ENCODE data around the gene E2F7.

E2F7 gene

GRCh38 chr12:77070382-77070781 lies 5.0 kb upstream of the E2F7 start:
- DNase-seq (ENCODE audit: low read depth in 2 of 2, low spot score in 1 of 2) = no peak

- no peak for DNase-seq (ENCODE audit: low read depth in 2 of 2, low spot score in 1 of 2)
Measured at GRCh38 chr12:77064896-77065360, 441 bp downstream of the E2F7 start.

DNA sequence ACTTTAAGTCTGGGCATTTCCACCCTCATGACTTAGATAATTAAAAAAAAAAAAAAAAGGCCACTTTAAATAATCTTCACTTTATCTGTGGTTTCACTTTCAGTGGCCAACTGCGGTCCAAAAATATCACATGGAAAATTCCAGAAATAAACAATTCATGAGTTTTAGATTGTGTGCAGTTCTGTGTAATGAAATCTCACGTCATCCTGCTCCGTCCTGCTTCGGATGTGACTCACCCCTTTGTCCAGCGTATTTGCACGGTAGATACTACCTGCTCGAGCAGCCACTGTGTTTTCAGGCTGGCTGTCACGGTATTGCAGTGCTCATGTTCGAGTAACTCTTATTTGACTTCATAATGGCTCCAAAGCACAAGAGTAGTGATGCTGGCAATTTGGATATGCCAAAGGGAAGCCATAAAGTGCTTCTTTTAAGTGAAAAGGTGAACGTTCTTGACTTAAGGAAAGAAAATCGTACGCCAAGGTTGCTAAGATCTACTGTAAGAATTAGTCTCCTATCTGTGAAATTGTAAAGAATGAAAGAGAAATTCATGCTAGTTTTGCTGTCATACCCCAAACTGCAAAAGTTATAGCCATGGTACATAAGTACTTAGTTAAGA lies 2.4 kb downstream of the E2F7 start:
- no peak for DNase-seq (ENCODE audit: low read depth in 2 of 2, low spot score in 1 of 2)

GRCh38 chr12:77062396-77062795 lies 3.0 kb downstream of the E2F7 start:
- DNase-seq (ENCODE audit: low read depth in 2 of 2, low spot score in 1 of 2) = no peak

DNA sequence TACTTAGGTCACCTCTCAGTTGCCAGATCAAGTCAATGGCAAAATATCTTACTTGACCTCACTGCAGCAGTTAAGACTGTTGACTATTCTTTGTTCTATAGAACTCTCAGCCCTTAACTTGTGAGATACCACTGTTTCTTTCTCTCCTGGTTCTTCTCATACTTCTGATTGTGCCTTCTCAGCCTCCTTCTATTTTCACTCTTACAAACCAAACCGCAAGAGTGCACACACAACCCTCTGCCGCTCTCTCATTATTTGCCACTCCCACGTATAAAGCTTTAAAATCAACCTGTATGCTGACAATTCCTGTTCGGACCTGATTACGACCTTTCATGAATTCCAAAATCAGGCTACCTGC lies 4.5 kb downstream of the E2F7 start:
- no peak for DNase-seq (ENCODE audit: low read depth in 2 of 2, low spot score in 1 of 2)

- DNase-seq (ENCODE audit: low read depth in 2 of 2, low spot score in 1 of 2) = no peak
Measured at GRCh38 chr12:77060136-77060882, 5.1 kb downstream of the E2F7 start.

DNA sequence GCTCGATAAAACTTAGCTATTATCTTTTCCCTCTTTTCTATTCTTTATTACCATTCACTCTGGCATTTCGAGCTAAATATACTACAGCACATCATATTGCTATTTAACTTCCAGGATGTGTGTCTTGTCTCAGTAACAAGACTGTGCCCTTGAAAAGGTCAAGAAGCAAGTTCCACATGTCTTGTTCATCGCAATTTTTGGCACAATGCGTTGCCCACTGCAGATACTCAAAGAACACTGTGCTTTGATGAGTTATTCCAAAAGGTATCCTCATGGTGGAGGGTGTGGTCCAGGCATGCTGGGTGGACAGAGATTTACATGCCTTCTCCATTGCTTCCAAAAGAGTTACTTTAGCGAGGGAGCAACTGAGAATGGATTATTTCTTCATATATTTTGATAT lies 6.6 kb downstream of the E2F7 start:
- DNase-seq (ENCODE audit: low read depth in 2 of 2, low spot score in 1 of 2) = no peak

- DNase-seq (ENCODE audit: low read depth in 2 of 2, low spot score in 1 of 2) = no peak
Measured at GRCh38 chr12:77054851-77055250, 10.5 kb downstream of the E2F7 start.

DNA sequence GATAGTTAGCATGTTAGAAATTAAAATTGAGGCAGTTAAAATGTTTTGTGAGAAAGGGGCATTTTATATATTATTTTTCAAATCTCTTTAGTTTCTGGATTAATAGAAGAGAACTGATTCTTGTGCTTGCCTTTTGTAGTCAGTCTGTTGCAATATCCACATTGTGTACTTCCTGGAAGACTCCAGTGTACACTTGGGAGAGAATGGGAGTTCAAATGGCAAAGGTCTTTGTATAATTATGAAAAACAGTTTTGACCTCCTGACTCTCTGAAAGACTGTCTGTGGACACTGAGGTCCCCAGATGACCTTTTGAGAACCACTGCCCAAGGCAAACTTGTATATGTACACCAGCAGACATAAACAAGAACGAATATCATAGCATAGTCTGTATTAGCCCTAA lies 12.1 kb downstream of the E2F7 start:
- DNase-seq (ENCODE audit: low read depth in 2 of 2, low spot score in 1 of 2) = no peak

DNA sequence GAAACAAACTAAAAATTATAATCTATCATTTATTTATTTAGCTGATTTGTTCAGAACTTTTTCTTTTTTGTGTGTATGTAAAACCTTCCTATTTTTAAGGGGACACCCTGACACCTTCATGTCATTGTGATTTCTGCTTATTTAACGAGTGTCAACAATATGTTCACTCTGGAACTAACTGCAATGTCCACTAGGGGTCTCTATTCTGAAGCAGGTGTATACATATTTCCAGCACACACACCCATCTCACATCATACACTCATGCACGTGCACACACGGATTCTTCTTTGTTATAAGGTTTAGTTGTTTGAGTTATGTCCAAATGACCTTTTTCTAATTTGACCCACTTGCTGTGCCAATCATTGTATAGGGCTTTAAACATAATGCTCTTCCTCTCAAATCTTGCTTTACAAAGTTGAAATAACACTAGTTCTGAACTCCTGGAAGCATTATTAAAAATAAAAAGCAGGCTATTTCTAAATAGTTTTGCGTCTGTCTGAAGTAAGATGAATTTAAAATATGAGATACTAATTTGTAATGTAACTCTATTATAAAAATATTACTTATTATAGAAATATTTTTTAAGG lies 15.5 kb downstream of the E2F7 start:
- DNase-seq (ENCODE audit: low read depth in 2 of 2, low spot score in 1 of 2) = no peak

DNA sequence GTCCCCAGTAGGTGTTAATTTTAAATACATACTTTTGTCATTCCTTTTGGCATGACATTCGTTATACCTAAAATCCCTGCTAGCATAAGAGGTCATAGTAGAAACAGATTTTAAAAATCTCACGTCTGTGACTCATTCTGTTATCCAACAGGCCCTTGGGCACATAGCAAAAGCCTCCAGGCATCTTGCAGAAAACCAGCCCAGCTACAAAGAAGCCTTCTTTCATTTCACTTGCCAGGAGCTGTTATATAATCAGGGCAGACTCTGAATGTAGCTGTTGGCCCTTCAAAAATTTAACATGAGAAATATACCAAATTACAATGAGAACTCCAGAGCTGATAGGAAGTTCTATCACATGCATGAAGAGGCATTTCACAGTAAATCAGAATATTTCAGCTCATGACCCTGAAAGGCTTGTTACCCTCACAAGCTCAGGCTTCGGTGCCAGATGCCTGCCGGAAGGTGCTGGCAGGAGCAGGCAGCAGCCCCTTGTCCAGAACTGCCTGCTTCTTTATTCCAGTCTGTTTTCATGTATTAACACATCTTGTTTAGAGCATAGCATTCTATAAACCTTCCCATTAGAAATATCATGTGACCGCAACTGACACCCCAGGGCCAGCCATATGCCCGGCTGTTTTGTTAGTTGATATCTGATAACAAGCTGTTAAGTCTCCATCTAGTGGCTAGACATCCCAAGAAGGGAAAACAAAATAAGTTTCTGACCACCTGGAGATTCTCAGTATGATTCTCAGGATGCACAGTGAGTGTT lies 17.8 kb downstream of the E2F7 start:
- no peak for DNase-seq (ENCODE audit: low read depth in 2 of 2, low spot score in 1 of 2)

- no peak for DNase-seq (ENCODE audit: low read depth in 2 of 2, low spot score in 1 of 2)
Measured at GRCh38 chr12:77046468-77046867, 18.9 kb downstream of the E2F7 start.

DNA sequence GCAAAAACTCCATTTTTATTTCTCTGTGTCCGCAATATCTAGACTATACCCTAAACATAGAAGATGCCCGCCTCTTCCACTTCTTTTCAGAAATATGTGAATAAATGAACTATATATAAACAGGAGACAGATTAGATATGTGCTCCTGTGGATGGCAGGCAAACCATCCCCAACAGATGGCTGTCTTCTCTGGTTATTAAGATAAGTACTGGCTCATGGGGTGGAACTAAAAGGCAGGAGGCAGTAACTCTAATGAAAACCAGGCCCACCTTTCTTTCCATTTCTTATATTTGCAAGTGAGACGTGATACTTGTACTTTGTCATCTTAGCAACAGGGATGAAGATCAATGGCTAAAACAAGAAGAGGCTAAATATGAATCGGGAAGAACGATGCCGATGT lies 20.2 kb downstream of the E2F7 start:
- DNase-seq (ENCODE audit: low read depth in 2 of 2, low spot score in 1 of 2) = no peak

DNA sequence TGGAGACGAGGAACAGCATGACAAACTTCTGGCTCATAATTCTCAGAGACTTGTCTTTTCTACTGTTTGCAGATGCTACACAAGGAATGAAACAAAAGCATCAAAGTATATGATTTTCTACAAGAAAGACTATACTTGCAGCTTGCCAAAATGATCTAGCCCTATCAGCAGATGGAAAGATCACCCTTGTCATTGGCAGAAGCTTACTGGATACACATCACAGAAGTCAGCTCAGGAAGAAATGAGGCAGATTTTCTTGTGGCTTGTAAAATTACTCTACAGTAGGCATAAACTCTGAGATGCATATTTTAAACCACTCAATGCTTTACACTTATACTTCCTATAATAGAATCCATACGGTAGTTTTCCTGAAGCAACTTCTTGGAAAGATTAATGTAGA lies 20.6 kb downstream of the E2F7 start:
- no peak for DNase-seq (ENCODE audit: low read depth in 2 of 2, low spot score in 1 of 2)

DNA sequence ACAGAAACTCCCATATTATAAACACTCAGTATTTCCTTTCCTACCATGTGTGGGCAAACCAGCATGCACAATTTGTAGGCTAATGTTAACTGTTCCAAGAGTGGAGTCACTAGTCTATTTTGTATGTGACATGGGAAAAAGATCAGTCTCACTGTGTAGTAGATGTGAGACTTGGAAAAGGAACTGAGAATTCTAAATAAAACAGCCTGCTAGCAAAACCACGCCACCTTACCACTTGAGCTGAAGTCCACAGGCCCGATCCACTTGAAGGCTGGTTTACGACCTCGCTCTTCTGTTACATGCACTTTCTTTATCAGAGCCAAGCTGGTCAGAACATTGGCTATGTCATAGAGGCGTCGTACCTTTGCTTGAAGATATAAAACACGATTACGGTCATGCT lies 22.5 kb downstream of the E2F7 start:
- DNase-seq (ENCODE audit: low read depth in 2 of 2, low spot score in 1 of 2) = no peak

DNA sequence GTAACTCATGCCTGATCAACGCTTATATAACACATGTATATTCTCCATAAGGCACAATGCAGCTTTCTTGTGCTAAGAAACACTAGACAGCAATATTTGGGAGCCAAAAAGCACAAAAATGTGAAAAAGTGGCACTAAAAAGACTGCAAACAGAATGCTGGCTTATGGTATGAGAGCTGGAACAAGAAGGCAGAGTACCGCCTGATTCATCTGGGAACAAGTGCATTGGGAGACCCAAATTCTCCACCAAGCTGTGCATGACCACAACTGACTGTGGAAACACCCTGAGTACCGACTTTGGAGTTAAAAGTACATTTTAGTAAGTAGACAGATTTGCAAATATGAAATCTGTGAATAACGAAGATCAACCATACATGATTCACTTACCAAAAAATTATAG lies 25.1 kb downstream of the E2F7 start:
- no peak for DNase-seq (ENCODE audit: low read depth in 2 of 2, low spot score in 1 of 2)

DNA sequence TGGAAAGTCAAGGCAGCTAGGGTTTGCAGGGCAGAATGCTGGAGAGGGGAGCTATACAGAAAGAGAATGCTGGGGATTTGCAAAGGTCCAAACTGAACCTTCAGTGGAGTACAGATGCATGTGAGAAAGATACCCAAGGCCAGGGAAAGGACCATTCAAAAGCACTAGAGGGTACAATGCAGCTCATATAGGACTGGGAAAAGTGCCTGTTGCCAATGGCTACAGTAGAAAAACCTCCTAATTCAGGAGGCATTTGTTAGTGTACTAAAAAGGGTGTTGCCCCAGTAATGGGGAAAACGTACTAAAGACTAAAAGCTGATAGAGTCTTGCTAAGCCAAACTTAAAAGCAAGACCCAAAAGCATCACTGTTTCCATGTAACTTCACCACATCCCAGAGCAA lies 30.1 kb downstream of the E2F7 start:
- DNase-seq (ENCODE audit: low read depth in 2 of 2, low spot score in 1 of 2) = no peak

GRCh38 chr12:77033658-77034536 lies 31.5 kb downstream of the E2F7 start:
- no peak for DNase-seq (ENCODE audit: low read depth in 2 of 2, low spot score in 1 of 2)

GRCh38 chr12:77032406-77032805 lies 33.0 kb downstream of the E2F7 start:
- DNase-seq (ENCODE audit: low read depth in 2 of 2, low spot score in 1 of 2) = no peak

GRCh38 chr12:77031745-77032144 lies 33.6 kb downstream of the E2F7 start:
- no peak for DNase-seq (ENCODE audit: low read depth in 2 of 2, low spot score in 1 of 2)

DNA sequence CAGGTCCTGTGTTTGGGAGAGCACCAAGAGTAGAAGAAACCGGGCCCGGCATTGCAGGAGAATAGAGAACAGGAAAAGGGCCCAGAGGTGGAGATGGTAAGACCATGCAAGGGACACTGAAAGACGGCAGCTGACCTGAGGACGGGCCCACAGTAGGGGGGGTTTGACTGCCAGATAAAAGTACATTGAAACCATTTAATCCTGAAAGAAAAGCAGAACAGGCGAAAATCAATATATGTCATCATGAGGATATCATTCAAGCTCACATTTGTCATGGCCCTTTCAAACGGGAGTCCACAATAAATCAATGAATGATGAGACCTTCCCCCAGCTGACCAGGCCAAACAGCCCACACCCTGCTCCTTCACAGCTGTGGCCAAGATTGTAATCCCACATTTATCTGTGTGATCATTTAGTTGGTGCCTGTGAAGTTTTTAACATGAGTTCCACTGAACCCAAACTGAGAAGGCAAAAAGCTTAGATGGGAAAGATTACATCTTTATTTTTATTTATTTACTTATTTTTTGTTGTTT lies 39.5 kb downstream of the E2F7 start:
- DNase-seq (ENCODE audit: low read depth in 2 of 2, low spot score in 1 of 2) = no peak

Measured in stimulated activated CD8-positive, alpha-beta memory T cell treated with anti-CD3 and anti-CD28 coated beads, Interleukin-4, amount 100 ng/mL, for 1 hour (primary cell).